Measurements from ENCODE around the gene VPS37C. TPM values are rescaled to one million over a fixed set of nuclear protein-coding genes. Genes with fewer than 3 reads are reported as not detected.

The VPS37C gene
- total and polyA plus RNA-seq, 10 donors = 6.1 to 32.3 (median 20.5) TPM

DNA sequence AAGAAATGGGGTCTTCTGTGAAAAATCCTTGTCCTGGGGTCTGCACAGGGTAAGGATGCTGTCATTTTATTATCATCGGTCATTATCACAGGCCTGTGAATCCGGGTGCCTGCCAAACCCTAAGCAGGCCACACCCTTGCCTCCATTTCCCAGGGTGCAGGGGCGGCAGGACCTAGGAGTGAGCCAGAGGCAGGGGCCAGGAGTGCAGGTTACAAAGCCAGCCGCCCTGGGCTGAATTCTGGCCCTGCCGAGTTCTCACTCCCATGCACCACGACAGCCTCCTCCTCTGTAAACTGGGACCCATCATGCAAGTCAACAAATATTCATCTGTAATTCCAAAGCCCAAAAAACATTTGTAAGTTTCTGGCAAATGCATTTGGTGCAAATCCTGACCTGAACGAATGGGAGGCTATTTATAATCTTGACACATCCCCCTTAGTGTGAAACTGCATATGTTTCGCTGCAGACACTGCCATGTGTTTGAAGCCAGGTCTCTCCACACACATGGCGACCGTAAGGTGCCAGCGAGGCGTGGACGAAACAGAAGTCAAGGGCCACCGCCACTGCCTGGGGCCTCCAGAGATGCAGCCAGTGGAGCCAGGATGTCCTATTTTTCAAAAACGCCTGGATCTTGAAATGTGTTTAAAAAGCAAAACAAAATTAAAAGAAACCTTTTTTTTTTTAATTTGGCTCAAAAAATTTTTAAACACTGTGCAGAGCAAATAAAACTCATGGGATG lies 52.2 kb downstream of the VPS37C start:
- H3K36me3 ChIP-seq = peaks cover 0 to 10% (median 0%) of the 10 kb centered on the region in 6 donors
- H3K27ac ChIP-seq = no peak overlapping the region
- H3K4me3 ChIP-seq = no peak overlapping the region
- H3K27me3 ChIP-seq (replicated peaks in 1 of 7) = no peaks in the 10 kb centered on the region
- TF ChIP-seq POLR2AphosphoS5 (IDR thresholded peaks at IDR 0.05) (no peak), POLR2A (IDR thresholded peaks at IDR 0.05) (no peak), CTCF (IDR thresholded peaks at IDR 0.05 in 8 of 11, conservative IDR thresholded peaks at IDR 0.05 in 3 of 11) (no peak)
- H3K9me3 ChIP-seq = no peaks in the 10 kb centered on the region
- intact Hi-C loops (cut with DNase I; ENCODE audit: low total_unique reads) = no loop called here
- WGBS, 5 donors = 87 to 93% (median 88%) methylated on average over 13 to 15 of the region's 15 CpGs
- peaks cover 0 to 47% (median 12%) of the 10 kb centered on the region in 6 donors for H3K4me1 ChIP-seq
- DNase-seq = peak; percentile 56

GRCh38 chr11:61107888-61108287 lies 53.3 kb downstream of the VPS37C start:
- Histone ChIP-seq H3K27me3 (replicated peaks in 1 of 7) (no peaks in the 10 kb centered on the region), H3K4me1 (peaks cover 0 to 42% (median 15%) of the 10 kb centered on the region in 6 donors), H3K4me3 (no peak overlapping the region), H3K9me3 (no peaks in the 10 kb centered on the region), H3K36me3 (peaks cover 0 to 10% (median 0%) of the 10 kb centered on the region in 6 donors), H3K27ac (peak overlapping the region in 1 of 8 donors; percentile 6)
- no peak for TF ChIP-seq POLR2AphosphoS5 (IDR thresholded peaks at IDR 0.05)
- TF ChIP-seq POLR2A (IDR thresholded peaks at IDR 0.05) = no peak
- TF ChIP-seq CTCF (IDR thresholded peaks at IDR 0.05 in 8 of 11, conservative IDR thresholded peaks at IDR 0.05 in 3 of 11) = no peak
- DNase-seq = no peak
- WGBS, 5 donors = 79 to 92% (median 85%) methylated on average over 3 of the region's 3 CpGs
- intact Hi-C loops (cut with DNase I; ENCODE audit: low total_unique reads) = no loop called here

- Histone ChIP-seq H3K36me3 (peaks cover 0 to 10% (median 0%) of the 10 kb centered on the region in 6 donors), H3K9me3 (no peaks in the 10 kb centered on the region), H3K27me3 (replicated peaks in 1 of 7) (no peaks in the 10 kb centered on the region), H3K27ac (peak overlapping the region in 1 of 8 donors; percentile 17), H3K4me1 (peaks cover 0 to 42% (median 19%) of the 10 kb centered on the region in 6 donors), H3K4me3 (no peak overlapping the region)
- no peak for TF ChIP-seq POLR2A (IDR thresholded peaks at IDR 0.05)
- TF ChIP-seq POLR2AphosphoS5 (IDR thresholded peaks at IDR 0.05) = no peak
- TF ChIP-seq CTCF (IDR thresholded peaks at IDR 0.05 in 8 of 11, conservative IDR thresholded peaks at IDR 0.05 in 3 of 11) = no peak
- WGBS, 5 donors = 83 to 88% (median 84%) methylated on average over 11 of the region's 11 CpGs
- DNase-seq = no peak
- intact Hi-C loops (cut with DNase I; ENCODE audit: low total_unique reads) = no loop called here
Measured at GRCh38 chr11:61106894-61107470, 54.2 kb downstream of the VPS37C start.

GRCh38 chr11:61106296-61106695 lies 54.9 kb downstream of the VPS37C start:
- Histone ChIP-seq H3K4me1 (peaks cover 0 to 38% (median 15%) of the 10 kb centered on the region in 6 donors), H3K4me3 (no peak overlapping the region), H3K36me3 (peaks cover 0 to 10% (median 0%) of the 10 kb centered on the region in 6 donors), H3K9me3 (no peaks in the 10 kb centered on the region), H3K27me3 (replicated peaks in 1 of 7) (no peaks in the 10 kb centered on the region), H3K27ac (peak overlapping the region in 1 of 8 donors; percentile 17)
- intact Hi-C loops (cut with DNase I; ENCODE audit: low total_unique reads) = no loop called here
- TF ChIP-seq POLR2A (IDR thresholded peaks at IDR 0.05) (no peak), CTCF (IDR thresholded peaks at IDR 0.05 in 8 of 11, conservative IDR thresholded peaks at IDR 0.05 in 3 of 11) (no peak), POLR2AphosphoS5 (IDR thresholded peaks at IDR 0.05) (no peak)
- DNase-seq = no peak
- 81 to 90% (median 86%) methylated on average over 7 of the region's 7 CpGs for WGBS, 5 donors
